ENCODE results near the gene SEC62. TPM values are rescaled to one million over a fixed set of nuclear protein-coding genes. Genes with fewer than 3 reads are reported as not detected.
"Not testable (repeated sequence)": the region's sequence is repeated elsewhere in the genome, so short reads cannot be mapped to it uniquely, and the experiment has no call there.

SEC62 gene
- total RNA-seq, 4 donors from 2014 or later: 20.0 to 195 (median 65.2) TPM

DNA sequence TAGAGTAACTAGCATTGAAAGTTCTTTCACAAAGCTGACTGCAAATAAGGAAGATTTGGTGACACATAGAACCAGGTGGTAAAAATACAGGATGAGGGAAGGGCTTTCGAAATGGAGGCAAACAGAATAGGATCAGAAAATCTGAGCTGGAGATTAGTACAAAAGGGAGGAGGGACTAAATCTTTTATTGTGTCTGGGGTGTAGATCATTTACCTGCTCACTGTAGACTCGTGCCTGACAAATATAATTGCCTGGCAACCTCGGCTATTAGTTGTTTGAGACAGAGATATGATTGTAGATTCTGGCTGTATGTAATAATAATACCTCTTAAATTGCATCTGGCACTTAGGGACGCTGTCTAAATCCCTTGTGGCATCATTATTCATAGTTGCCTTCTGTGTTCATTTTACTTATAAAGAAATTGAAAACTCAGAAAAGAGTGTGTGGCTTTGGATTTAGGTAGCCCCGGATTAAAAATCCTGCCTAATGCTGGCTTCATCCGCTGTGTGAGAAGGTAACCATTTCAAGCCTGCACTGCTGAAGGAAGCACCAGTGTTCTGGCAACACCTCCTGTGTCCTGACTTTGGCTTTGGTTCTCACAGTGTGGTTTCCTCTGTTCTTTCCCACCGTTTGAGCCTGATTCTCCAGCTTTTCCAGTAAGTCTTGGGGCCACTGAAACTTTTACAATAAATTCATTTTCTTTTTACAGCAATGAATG, 46.2 kb downstream of the SEC62 start:
- DNase-seq: no peak
- intact Hi-C loops (cut with DNase I; ENCODE audit: low total_unique reads): no loop called here
- H3K27ac ChIP-seq: no peak overlapping the region
- no peaks in the 10 kb centered on the region for H3K4me1 ChIP-seq
- TF ChIP-seq CTCF (IDR thresholded peaks at IDR 0.05) (no peak), POLR2A (IDR thresholded peaks at IDR 0.05) (no peak)
- no peaks in the 10 kb centered on the region for H3K9me3 ChIP-seq
- no peak overlapping the region for H3K4me3 ChIP-seq
- H3K36me3 ChIP-seq: no peaks in the 10 kb centered on the region
- no peaks in the 10 kb centered on the region for H3K27me3 ChIP-seq

DNA sequence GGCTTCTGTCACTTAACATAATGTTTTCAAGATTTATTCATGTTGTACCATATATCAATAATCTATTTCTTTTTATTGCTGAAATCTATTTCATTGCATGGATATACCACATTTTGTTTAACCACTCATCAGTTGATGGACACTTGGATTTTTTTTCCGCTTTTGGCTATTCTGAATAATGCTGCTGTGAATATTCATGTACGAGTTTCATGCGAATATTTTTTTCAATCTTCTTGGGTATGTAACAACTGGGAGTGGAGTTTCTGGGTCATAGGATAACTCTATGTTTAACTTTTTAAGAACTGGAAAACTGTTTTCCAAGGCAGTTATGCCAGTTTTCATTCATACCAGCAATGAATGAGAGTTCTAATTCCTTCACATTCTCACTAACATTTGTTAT, 49.5 kb downstream of the SEC62 start:
- intact Hi-C loops (cut with DNase I; ENCODE audit: low total_unique reads): no loop called here

GRCh38 chr3:170019306-170019705, 52.7 kb downstream of the SEC62 start:
- intact Hi-C loops (cut with DNase I; ENCODE audit: low total_unique reads); H3K36me3 ChIP-seq; H3K4me3 ChIP-seq; DNase-seq; H3K4me1 ChIP-seq; H3K27me3 ChIP-seq; H3K9me3 ChIP-seq; H3K27ac ChIP-seq: not testable (repeated sequence)

More for the DNA sequence above, 49.5 kb downstream of the SEC62 start:
- no peak for TF ChIP-seq CTCF (IDR thresholded peaks at IDR 0.05)
- TF ChIP-seq POLR2A (IDR thresholded peaks at IDR 0.05): no peak
- Histone ChIP-seq H3K27ac (no peak overlapping the region), H3K27me3 (no peaks in the 10 kb centered on the region), H3K36me3 (no peaks in the 10 kb centered on the region), H3K4me1 (no peaks in the 10 kb centered on the region), H3K9me3 (no peaks in the 10 kb centered on the region), H3K4me3 (no peak overlapping the region)
- no peak for DNase-seq

GRCh38 chr3:170021083-170021482, 54.5 kb downstream of the SEC62 start:
- no peak for DNase-seq
- TF ChIP-seq CTCF (IDR thresholded peaks at IDR 0.05) (no peak), POLR2A (IDR thresholded peaks at IDR 0.05) (no peak)
- Histone ChIP-seq H3K4me1 (no peaks in the 10 kb centered on the region), H3K27me3 (no peaks in the 10 kb centered on the region), H3K27ac (no peak overlapping the region), H3K36me3 (no peaks in the 10 kb centered on the region), H3K9me3 (no peaks in the 10 kb centered on the region), H3K4me3 (no peak overlapping the region)
- intact Hi-C loops (cut with DNase I; ENCODE audit: low total_unique reads): no loop called here

DNA sequence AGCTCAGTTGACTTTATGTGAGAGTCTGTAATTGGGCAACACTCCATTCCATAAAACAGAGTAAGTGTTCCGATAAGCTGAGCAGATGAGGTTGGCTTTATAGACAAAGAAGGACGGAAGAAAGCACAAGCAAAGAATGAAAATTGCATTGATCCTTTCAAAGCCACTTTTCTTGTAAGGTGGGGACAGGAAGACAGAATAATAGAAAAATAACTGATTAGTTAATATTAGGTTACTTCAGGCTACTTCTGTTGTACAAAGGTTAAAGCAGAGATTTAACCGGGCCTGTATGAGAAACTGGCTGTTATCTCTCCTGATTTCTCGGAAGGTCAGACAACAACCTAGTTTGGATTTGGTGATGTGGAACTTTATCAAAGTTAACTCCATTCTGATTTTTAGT, 55.7 kb downstream of the SEC62 start:
- TF ChIP-seq CTCF (IDR thresholded peaks at IDR 0.05) (no peak), POLR2A (IDR thresholded peaks at IDR 0.05) (no peak)
- Histone ChIP-seq H3K36me3 (no peaks in the 10 kb centered on the region), H3K27me3 (no peaks in the 10 kb centered on the region), H3K4me1 (no peaks in the 10 kb centered on the region), H3K27ac (no peak overlapping the region), H3K4me3 (no peak overlapping the region), H3K9me3 (no peaks in the 10 kb centered on the region)
- intact Hi-C loops (cut with DNase I; ENCODE audit: low total_unique reads): no loop called here
- no peak for DNase-seq

- no peaks in the 10 kb centered on the region for H3K27me3 ChIP-seq
- no peak for TF ChIP-seq CTCF (IDR thresholded peaks at IDR 0.05)
- TF ChIP-seq POLR2A (IDR thresholded peaks at IDR 0.05): no peak
- intact Hi-C loops (cut with DNase I; ENCODE audit: low total_unique reads): no loop called here
These were observed 56.6 kb downstream of the SEC62 start for GRCh38 chr3:170023165-170023564.

More at GRCh38 chr3:170023165-170023564, 56.6 kb downstream of the SEC62 start:
- H3K36me3 ChIP-seq: no peaks in the 10 kb centered on the region
- no peak overlapping the region for H3K27ac ChIP-seq
- H3K9me3 ChIP-seq: no peaks in the 10 kb centered on the region
- no peaks in the 10 kb centered on the region for H3K4me1 ChIP-seq
- DNase-seq: no peak
- no peak overlapping the region for H3K4me3 ChIP-seq

All from uterus (tissue), 4 donors.